IMR-90 (cell line): Measurements from ENCODE around the gene SCIN. TPM values are rescaled to one million over a fixed set of nuclear protein-coding genes. Genes with fewer than 3 reads are reported as not detected.

ENCODE experiments used
- ATAC-seq: fragments of 200-7000 bp; cut with Tn5 transposase; 2 replicates; pipeline ENCODE4 v1.9.1; 2020; ENCODE audit warnings: low read depth, mild to moderate bottlenecking, moderate library complexity
- BruUV-seq: library from RNA; stranded (reverse); fragments of 400-500 nt; replicated peaks from 2 replicates; lab custom pipeline; 2021; lab: Mats Ljungman, UMichigan
- CTCF ChIA-PET: fragments of 300-600 bp; formaldehyde crosslinking; extraction: SDS; loops from one replicate; lab custom pipeline; 2021; ENCODE audit warnings: antibody characterized with exemption; lab: Yijun Ruan, JAX
- POLR2A ChIA-PET: fragments of 300-600 bp; sonication (Branson Sonifier 250); formaldehyde crosslinking; loops from one replicate; lab custom pipeline; 2022; ENCODE audit warnings: antibody characterized with exemption; ENCODE audit not compliant: unreplicated experiment; lab: Charles Lee
- DNase-seq: peaks from one replicate; pipeline ENCODE4 v3.0.0; 2013
- H2AFZ ChIP-seq: replicated peaks from 2 replicates; pipeline ENCODE3; 2013; ENCODE audit warnings: low read length, mild to moderate bottlenecking; ENCODE audit not compliant: poor library complexity
- H2AK5ac ChIP-seq: 2 replicates; pipeline ENCODE4 v1.6.1; 2013; ENCODE audit warnings: low read depth, low read length, inconsistent platforms
- H2AK9ac ChIP-seq: replicated peaks from 2 replicates; pipeline ENCODE3; 2013; ENCODE audit warnings: mild to moderate bottlenecking, low read depth, low read length, moderate library complexity; ENCODE audit not compliant: poor library complexity
- H2BK120ac ChIP-seq: 2 replicates; pipeline ENCODE4 v1.6.1; 2013; ENCODE audit warnings: low read depth, low read length, inconsistent platforms
- H2BK15ac ChIP-seq: 3 replicates; pipeline ENCODE4 v1.6.1; 2013; ENCODE audit warnings: low read depth, low read length, inconsistent platforms
- H2BK20ac ChIP-seq: 2 replicates; pipeline ENCODE4 v1.6.1; 2013; ENCODE audit warnings: low read depth, mild to moderate bottlenecking, inconsistent platforms, low read length, moderate library complexity
- H2BK5ac ChIP-seq: 2 replicates; pipeline ENCODE4 v1.6.1; 2013; ENCODE audit warnings: mild to moderate bottlenecking, low read depth, low read length, inconsistent platforms; ENCODE audit not compliant: poor library complexity, severe bottlenecking
- H3K14ac ChIP-seq: replicated peaks from 2 replicates; pipeline ENCODE4 v1.6.1; 2013; ENCODE audit warnings: low read depth, low read length, inconsistent platforms
- H3K18ac ChIP-seq: 2 replicates; pipeline ENCODE4 v1.6.1; 2013; ENCODE audit warnings: low read depth, low read length, control low read depth
- H3K23ac ChIP-seq: 2 replicates; pipeline ENCODE4 v1.6.1; 2013; ENCODE audit warnings: low read depth, low read length, inconsistent platforms
- H3K27ac ChIP-seq: 2 replicates; pipeline ENCODE4 v1.5.1; 2013; ENCODE audit warnings: mild to moderate bottlenecking, control low read depth, low read length; ENCODE audit not compliant: insufficient read depth
- H3K27me3 ChIP-seq: 2 replicates; pipeline ENCODE4 v1.6.1; 2013; ENCODE audit warnings: low read length; ENCODE audit not compliant: control insufficient read depth, insufficient read depth
- H3K36me3 ChIP-seq: 2 replicates; pipeline ENCODE4 v1.6.1; 2013; ENCODE audit warnings: low read length, mixed read lengths; ENCODE audit not compliant: control insufficient read depth, insufficient read depth
- H3K4ac ChIP-seq: 2 replicates; pipeline ENCODE4 v1.6.1; 2013; ENCODE audit warnings: low read depth, low read length, inconsistent platforms
- H3K4me1 ChIP-seq: 2 replicates; pipeline ENCODE4 v1.6.1; 2013; ENCODE audit warnings: low read length, mixed read lengths; ENCODE audit not compliant: control insufficient read depth, insufficient read depth
- H3K4me2 ChIP-seq: 2 replicates; pipeline ENCODE4 v1.6.1; 2013; ENCODE audit warnings: low read depth, mild to moderate bottlenecking, control low read depth, low read length, moderate library complexity
- H3K4me3 ChIP-seq: 2 replicates; pipeline ENCODE4 v1.5.1; 2013; ENCODE audit warnings: low read depth, mild to moderate bottlenecking, control low read depth, low read length, moderate library complexity; ENCODE audit not compliant: insufficient read depth
- H3K56ac ChIP-seq: 2 replicates; pipeline ENCODE4 v1.6.1; 2013; ENCODE audit warnings: low read length, inconsistent platforms; ENCODE audit not compliant: insufficient read depth; ENCODE audit errors: extremely low read depth
- H3K79me1 ChIP-seq, 2 experiments: 2 replicates each; pipeline ENCODE4 v1.6.1; 2013; ENCODE audit warnings: low read length in 2 of 2, inconsistent platforms in 1 of 2, low read depth in 1 of 2
- H3K9ac ChIP-seq: 2 replicates; pipeline ENCODE4 v1.6.1; 2013; ENCODE audit warnings: low read depth, low read length, control low read depth
- H3K9me1 ChIP-seq: 2 replicates; pipeline ENCODE4 v1.6.1; 2013; ENCODE audit warnings: low read length, inconsistent platforms; ENCODE audit not compliant: insufficient read depth
- H3K9me3 ChIP-seq: 2 replicates; pipeline ENCODE4 v1.6.1; 2013; ENCODE audit warnings: low read length; ENCODE audit not compliant: control insufficient read depth, insufficient read depth
- H4K20me1 ChIP-seq: 2 replicates; pipeline ENCODE4 v1.6.1; 2013; ENCODE audit warnings: low read length, inconsistent platforms; ENCODE audit not compliant: insufficient read depth
- H4K5ac ChIP-seq: 2 replicates; pipeline ENCODE4 v1.6.1; 2013; ENCODE audit warnings: mild to moderate bottlenecking, low read depth, low read length, control low read depth
- H4K8ac ChIP-seq, 2 experiments: 2 replicates each; pipeline ENCODE4 v1.6.1; 2013; ENCODE audit warnings: low read depth in 2 of 2, low read length in 2 of 2, control low read depth in 1 of 2, inconsistent platforms in 1 of 2
- H4K91ac ChIP-seq: 2 replicates; pipeline ENCODE4 v1.6.1; 2013; ENCODE audit warnings: low read depth, low read length, inconsistent platforms; ENCODE audit not compliant: insufficient read depth
- BHLHE40 ChIP-seq: fragments of 150-350 bp; IDR thresholded peaks from 2 replicates; pipeline ENCODE4 v1.6.1; 2016; ENCODE audit warnings: mild to moderate bottlenecking, low read depth, low read length
- CEBPB ChIP-seq: IDR thresholded peaks from 2 replicates; pipeline ENCODE4 v1.6.1; 2012; ENCODE audit warnings: low read depth, low read length, improper control_type of control experiment
- CHD1 ChIP-seq: IDR thresholded peaks from 2 replicates; pipeline ENCODE4 v1.6.1; 2012; ENCODE audit warnings: low read depth, low read length, improper control_type of control experiment
- CTCF ChIP-seq: conservative IDR thresholded peaks from 2 replicates; pipeline ENCODE4 v1.5.1; 2012; ENCODE audit warnings: mild to moderate bottlenecking, low read depth, low read length, improper control_type of control experiment
- ELK1 ChIP-seq: fragments of 150-350 bp; IDR thresholded peaks from 2 replicates; pipeline ENCODE4 v1.6.1; 2016; ENCODE audit warnings: low read depth, mild to moderate bottlenecking, low read length, moderate library complexity, borderline replicate concordance
- FOS ChIP-seq: fragments of 150-350 bp; IDR thresholded peaks from 2 replicates; pipeline ENCODE4 v1.6.1; 2016; ENCODE audit warnings: low read depth, low read length
- MAFK ChIP-seq: IDR thresholded peaks from 2 replicates; pipeline ENCODE4 v1.6.1; 2012; ENCODE audit warnings: low read depth, low read length, improper control_type of control experiment
- MAZ ChIP-seq: IDR thresholded peaks from 2 replicates; pipeline ENCODE4 v1.6.1; 2012; ENCODE audit warnings: low read depth, mild to moderate bottlenecking, low read length, improper control_type of control experiment, moderate library complexity, borderline replicate concordance
- MXI1 ChIP-seq: IDR thresholded peaks from 2 replicates; pipeline ENCODE4 v1.6.1; 2012; ENCODE audit warnings: low read depth, mild to moderate bottlenecking, low read length, moderate library complexity, borderline replicate concordance
- NFE2L2 ChIP-seq: fragments of 150-350 bp; IDR thresholded peaks from 2 replicates; pipeline ENCODE4 v1.6.1; 2016; ENCODE audit warnings: low read depth, mild to moderate bottlenecking, low read length
- POLR2A ChIP-seq: IDR thresholded peaks from 2 replicates; pipeline ENCODE4 v1.6.1; 2012; ENCODE audit warnings: mild to moderate bottlenecking, low read depth, low read length
- RAD21 ChIP-seq: IDR thresholded peaks from 2 replicates; pipeline ENCODE4 v1.6.1; 2012; ENCODE audit warnings: low read length, improper control_type of control experiment
- RCOR1 ChIP-seq: IDR thresholded peaks from 2 replicates; pipeline ENCODE4 v1.6.1; 2012; ENCODE audit warnings: mild to moderate bottlenecking, low read length, improper control_type of control experiment; ENCODE audit not compliant: insufficient replicate concordance
- RFX5 ChIP-seq: IDR thresholded peaks from 2 replicates; pipeline ENCODE4 v1.8.0; 2012; ENCODE audit warnings: low read depth, mild to moderate bottlenecking, low read length, moderate library complexity
- SMC3 ChIP-seq: fragments of 150-350 bp; IDR thresholded peaks from 2 replicates; pipeline ENCODE4 v1.6.1; 2016; ENCODE audit warnings: low read depth, mild to moderate bottlenecking, antibody characterized with exemption, low read length, moderate library complexity
- USF2 ChIP-seq: fragments of 150-350 bp; IDR thresholded peaks from 2 replicates; pipeline ENCODE4 v1.6.1; 2017; ENCODE audit warnings: mild to moderate bottlenecking, antibody characterized with exemption, low read length, low read depth
- WGBS, 2 experiments: methylation state at CpG; one replicate each; pipeline versions ENCODE4 v1.1.5 to v1.1.7; 2013; ENCODE audit warnings: missing lambda C conversion rate in 2 of 2; ENCODE audit not compliant: insufficient read length in 1 of 2; ENCODE audit errors: extremely low coverage in 2 of 2; 5-methylcytosine and 5-hydroxymethylcytosine counted together
- dilution Hi-C: fragments of 300-500 bp; cut with HindIII; formaldehyde crosslinking; loops from one replicate; pipeline ENCODE4 v1.14.3; 2018; ENCODE audit warnings: low sequenced_read_pairs; ENCODE audit not compliant: unreplicated experiment
- in situ Hi-C: fragments of 300-500 bp; cut with MboI; formaldehyde crosslinking; loops from 3 replicates; pipeline ENCODE4 v1.14.3; 2019; ENCODE audit warnings: low sequenced_read_pairs, inconsistent platforms, mixed read lengths
- intact Hi-C: fragments of 100-400 bp; cut with micrococcal nuclease; formaldehyde crosslinking; loops from 2 replicates; pipeline ENCODE4 v1.10.0; 2022
- polyA plus RNA-seq, 3 experiments: library from polyadenylated mRNA; depleted of rRNA; stranded (reverse); fragments of >200 nt; gene quantifications; 2 replicates each; pipeline ENCODE4 v1.2.3, GENCODE V29; 2012; ENCODE audit warnings: low replicate concordance in 1 of 3
- total RNA-seq: library from RNA; depleted of rRNA; stranded (reverse); fragments of >200 nt; gene quantifications from 2 replicates; pipeline ENCODE4 v1.2.3, GENCODE V29; 2012

Gene SCIN
- total and polyA plus RNA-seq, 2 of the 4 experiments (the other 2 are of a cell fraction), result under 0.01 to 0.05 TPM

- in situ Hi-C loops, result no loop called here
Observed at GRCh38 chr7:12549106-12549505, 21.4 kb upstream of the SCIN start.

More at GRCh38 chr7:12549106-12549505, 21.4 kb upstream of the SCIN start:
- Histone ChIP-seq H2BK20ac (no peak overlapping the region), H3K79me1 (no peaks in the 10 kb centered on the region), H2BK15ac (no peak overlapping the region), H3K9me3 (no peaks in the 10 kb centered on the region), H4K8ac (no peak overlapping the region), H3K4me1 (no peaks in the 10 kb centered on the region), H3K4me3 (no peak overlapping the region), H3K27me3 (no peaks in the 10 kb centered on the region), H3K4me2 (no peak overlapping the region), H3K23ac (no peak overlapping the region), H3K14ac (no peak overlapping the region), H4K5ac (no peak overlapping the region), H3K27ac (no peak overlapping the region), H3K18ac (no peak overlapping the region), H3K4ac (no peak overlapping the region), H2AK9ac (no peak overlapping the region), H2BK120ac (no peak overlapping the region), H3K9ac (no peak overlapping the region), H2AFZ (no peak overlapping the region), H3K36me3 (no peaks in the 10 kb centered on the region), H4K91ac (no peak overlapping the region), H3K56ac (no peak overlapping the region), H3K9me1 (no peaks in the 10 kb centered on the region), H2BK5ac (no peak overlapping the region), H2AK5ac (no peak overlapping the region), H4K20me1 (no peaks in the 10 kb centered on the region)
- POLR2A ChIA-PET, result no interaction called here
- peak; percentile 41 for DNase-seq
- BruUV-seq, result no TSS peak
- dilution Hi-C loops, result no loop called here
- TF ChIP-seq BHLHE40 (no peak), RAD21 (no peak), MXI1 (no peak), POLR2A (no peak), MAZ (no peak), MAFK (no peak), RFX5 (no peak), CTCF (no peak), RCOR1 (no peak), CEBPB (no peak), SMC3 (no peak), CHD1 (no peak), NFE2L2 (no peak), USF2 (no peak), FOS (no peak), ELK1 (no peak)
- no peak for ATAC-seq
- intact Hi-C loops, result no loop called here
- CTCF ChIA-PET, result interaction anchor here (0.8 to 1.0 kb wide), 3 partner anchors 9 to 1446 kb away, joined by 3 to 4 read pairs (median 3); no protein-coding TSS in a partner anchor
- no CpG with 5 or more reads among the region's 3 CpGs for WGBS, 2 experiments
